ENCODE results near the gene CNEP1R1. TPM values are rescaled to one million over a fixed set of nuclear protein-coding genes. Genes with fewer than 3 reads are reported as not detected.

CNEP1R1 gene
- total RNA-seq, 1 experiment from 2014 or later: 14.6 TPM

DNA sequence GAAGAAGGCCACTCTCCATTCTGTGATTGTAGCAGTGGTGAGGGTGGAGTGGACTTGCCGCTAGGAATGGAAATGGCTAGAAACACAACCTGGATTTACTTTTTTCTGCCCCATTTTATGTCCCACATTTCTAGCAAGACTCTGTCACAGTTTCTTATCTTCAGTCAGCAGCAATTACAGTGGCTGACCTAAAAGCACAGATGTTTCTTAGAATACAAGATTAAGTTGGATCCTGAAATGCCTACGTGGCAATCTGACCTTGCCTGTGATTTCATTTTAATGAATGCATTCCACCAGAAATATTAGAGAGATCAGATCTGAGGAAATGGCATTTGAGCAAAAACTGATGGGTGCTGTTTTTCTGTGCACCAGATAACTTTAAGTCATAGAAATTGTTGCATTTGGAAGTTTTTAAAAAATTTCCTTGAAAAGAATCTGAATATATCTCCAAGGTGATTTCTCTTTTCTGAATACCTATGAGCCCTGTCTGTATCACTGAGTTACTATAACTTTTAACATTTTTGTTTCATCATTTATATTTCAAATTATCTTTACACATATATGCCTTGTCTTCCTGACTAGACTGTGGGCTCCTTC is 46.1 kb downstream of the CNEP1R1 start:
- Histone ChIP-seq H3K27me3 (ENCODE audit: insufficient read depth, low read length) (no peaks in the 10 kb centered on the region), H3K36me3 (ENCODE audit: control insufficient read depth in 1 of 2, insufficient read depth in 2 of 2, low read length in 2 of 2) (peaks cover 12 to 21% of the 10 kb centered on the region in 2 experiments), H3K4me1 (ENCODE audit: control insufficient read depth in 1 of 2, insufficient read depth in 2 of 2, low read length in 2 of 2) (peaks cover 0 to 10% of the 10 kb centered on the region in 2 experiments; a peak in 2 of 4 replicates), H3K9me3 (ENCODE audit: control insufficient read depth in 1 of 2, insufficient read depth in 1 of 2, low read depth in 1 of 2, low read length in 2 of 2) (no peaks in the 10 kb centered on the region), H3K4me2 (ENCODE audit: low read length) (no peak overlapping the region), H3K4me3 (replicated peaks in 1 of 2; ENCODE audit: low read depth in 1 of 2, low read length in 2 of 2) (no peak overlapping the region), H4K20me1 (ENCODE audit: insufficient read depth) (no peaks in the 10 kb centered on the region), H3K9ac (ENCODE audit: low read length) (no peak overlapping the region), H3K9me2 (ENCODE audit: insufficient read depth) (no peaks in the 10 kb centered on the region), H3K79me2 (ENCODE audit: insufficient read depth, low read length) (peaks cover 40% of the 10 kb centered on the region), H3K27ac (ENCODE audit: low read depth, low read length) (no peak overlapping the region), H2AFZ (ENCODE audit: low read depth, low read length, poor library complexity, severe bottlenecking) (no peak overlapping the region)
- POLR2A ChIA-PET: no interaction called here
- DNase-seq (ENCODE audit: low read depth, low spot score): no peak
- CTCF ChIA-PET: no interaction called here
- intact Hi-C loops (cut with micrococcal nuclease): no loop called here
- no TSS peak for BruUV-seq (replicated peaks)
- TF ChIP-seq RAD21 (IDR thresholded peaks at IDR 0.05; ENCODE audit: low read depth) (no peak), ZFX (IDR thresholded peaks at IDR 0.05) (no peak), YY1 (IDR thresholded peaks at IDR 0.05; ENCODE audit: extremely low read depth, insufficient replicate concordance, low read depth, low read length) (no peak), FOSL1 (IDR thresholded peaks at IDR 0.05; ENCODE audit: low read depth) (no peak), CEBPB (IDR thresholded peaks at IDR 0.05; ENCODE audit: low read depth) (no peak), SRF (IDR thresholded peaks at IDR 0.05; ENCODE audit: low read depth) (no peak), EZH2phosphoT487 (IDR thresholded peaks at IDR 0.05; ENCODE audit: borderline replicate concordance) (no peak), TCF7L2 (IDR thresholded peaks at IDR 0.05; ENCODE audit: borderline replicate concordance, extremely low read depth, insufficient read depth, insufficient read length) (no peak), ZNF274 (IDR thresholded peaks at IDR 0.05; ENCODE audit: low read depth, low read length) (no peak), CTCF (IDR thresholded peaks at IDR 0.05 in 2 of 3, conservative IDR thresholded peaks at IDR 0.05 in 1 of 3; ENCODE audit: borderline replicate concordance in 1 of 3, insufficient read depth in 1 of 3, low read depth in 2 of 3, low read length in 2 of 3) (no peak), SP1 (IDR thresholded peaks at IDR 0.05; ENCODE audit: low read depth) (no peak), ELF1 (IDR thresholded peaks at IDR 0.05; ENCODE audit: borderline replicate concordance, low read depth) (no peak), POLR2A (IDR thresholded peaks at IDR 0.05; ENCODE audit: borderline replicate concordance, extremely low read depth, insufficient read depth, insufficient read length) (no peak), ATF3 (IDR thresholded peaks at IDR 0.05) (no peak)
- TF ChIP-seq, protein P1, sequence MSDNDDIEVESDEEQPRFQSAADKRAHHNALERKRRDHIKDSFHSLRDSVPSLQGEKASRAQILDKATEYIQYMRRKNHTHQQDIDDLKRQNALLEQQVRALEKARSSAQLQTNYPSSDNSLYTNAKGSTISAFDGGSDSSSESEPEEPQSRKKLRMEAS (IDR thresholded peaks at IDR 0.05): no peak
- RAD21 ChIA-PET (ENCODE audit: low non-redundant PET in 1 of 2, low total read pairs in 2 of 2, uncharacterized antibody in 2 of 2, unreplicated experiment in 2 of 2): no interaction called here
- no peak for ATAC-seq

All from HCT116 (cell line).